ENCODE data around the gene CARS1. TPM values are rescaled to one million over a fixed set of nuclear protein-coding genes. Genes with fewer than 3 reads are reported as not detected.

Gene CARS1
- polyA plus RNA-seq, 1 of the 3 experiments (the other 2 are of a cell fraction), result 52.1 TPM

- Histone ChIP-seq H3K4me3 (ENCODE audit: low read depth in 2 of 2, low read length in 1 of 2) (no peak overlapping the region), H3K27me3 (ENCODE audit: insufficient read depth) (no peaks in the 10 kb centered on the region), H3K9me3 (no peaks in the 10 kb centered on the region), H3K79me2 (ENCODE audit: insufficient read depth) (peaks cover 69% of the 10 kb centered on the region; the same call in 1 of the 2 replicates), H3K9me2 (no peaks in the 10 kb centered on the region), H3K36me3 (replicated peaks in 1 of 2; ENCODE audit: control insufficient read depth in 1 of 2, insufficient read depth in 2 of 2, low read length in 1 of 2) (peaks cover 76 to 80% of the 10 kb centered on the region in 2 experiments), H3F3A (replicated peaks; ENCODE audit: insufficient read depth) (peaks cover 5% of the 10 kb centered on the region), H4K20me1 (ENCODE audit: insufficient read depth) (no peaks in the 10 kb centered on the region), H3K4me2 (no peak overlapping the region), H3K9ac (no peak overlapping the region), H3K4me1 (ENCODE audit: control insufficient read depth in 1 of 2, insufficient read depth in 2 of 2, low read depth in 1 of 2, low read length in 1 of 2) (no peaks in the 10 kb centered on the region), H2AFZ (ENCODE audit: low read depth) (no peak overlapping the region), H3K27ac (ENCODE audit: low read depth in 2 of 2, low read length in 1 of 2) (no peak overlapping the region)
- ChIA-PET CTCF (interaction anchor here (1.2 to 3.4 kb wide), 2 partner anchors 18 to 128 kb away, joined by 3 to 9 read pairs; no protein-coding TSS in a partner anchor), POLR2A (interaction anchor here (0.6 kb wide), 1 partner anchor 15 kb away, joined by 3 read pairs; no protein-coding TSS in a partner anchor)
- WGBS (ENCODE audit: low lambda C conversion rate), result 98% methylated on average over 7 of the region's 7 CpGs
- TF ChIP-seq SMC3 (IDR thresholded peaks at IDR 0.05; ENCODE audit: low read depth, low read length) (no peak), RXRA (IDR thresholded peaks at IDR 0.05; ENCODE audit: borderline replicate concordance, low read depth) (no peak), NRF1 (IDR thresholded peaks at IDR 0.05; ENCODE audit: low read depth, low read length) (no peak)
- no peak for DNase-seq
Observed at GRCh38 chr11:2963112-2963754, 94.0 kb downstream of the CARS1 start.

GRCh38 chr11:2961080-2961479 is 96.1 kb downstream of the CARS1 start:
- WGBS (ENCODE audit: low lambda C conversion rate), result 95% methylated on average over 5 of the region's 5 CpGs
- CTCF ChIA-PET, result interaction anchor here (1.1 to 3.4 kb wide), 5 partner anchors 14 to 429 kb away, joined by 3 to 10 read pairs (median 6); no protein-coding TSS in a partner anchor

More at GRCh38 chr11:2961080-2961479, 96.1 kb downstream of the CARS1 start:
- Histone ChIP-seq H3K27me3 (ENCODE audit: insufficient read depth) (no peaks in the 10 kb centered on the region), H3K79me2 (ENCODE audit: insufficient read depth) (peaks cover 57% of the 10 kb centered on the region; the same call in 1 of the 2 replicates), H2AFZ (ENCODE audit: low read depth) (no peak overlapping the region), H3K4me1 (ENCODE audit: control insufficient read depth in 1 of 2, insufficient read depth in 2 of 2, low read depth in 1 of 2, low read length in 1 of 2) (no peaks in the 10 kb centered on the region), H3K9me3 (no peaks in the 10 kb centered on the region), H3K9ac (no peak overlapping the region), H3K36me3 (replicated peaks in 1 of 2; ENCODE audit: control insufficient read depth in 1 of 2, insufficient read depth in 2 of 2, low read length in 1 of 2) (peaks cover 82 to 84% of the 10 kb centered on the region in 2 experiments), H3F3A (replicated peaks; ENCODE audit: insufficient read depth) (peaks cover 5% of the 10 kb centered on the region), H4K20me1 (ENCODE audit: insufficient read depth) (no peaks in the 10 kb centered on the region), H3K27ac (ENCODE audit: low read depth in 2 of 2, low read length in 1 of 2) (no peak overlapping the region), H3K4me3 (ENCODE audit: low read depth in 2 of 2, low read length in 1 of 2) (no peak overlapping the region), H3K4me2 (no peak overlapping the region), H3K9me2 (no peaks in the 10 kb centered on the region)
- TF ChIP-seq JUND (IDR thresholded peaks at IDR 0.05) (no peak), TAF1 (IDR thresholded peaks at IDR 0.05; ENCODE audit: borderline replicate concordance, low read depth, low read length) (no peak), EZH2phosphoT487 (IDR thresholded peaks at IDR 0.05; ENCODE audit: borderline replicate concordance, low read depth) (no peak), POLR2AphosphoS5 (IDR thresholded peaks at IDR 0.05; ENCODE audit: low read depth, low read length) (no peak), USF2 (IDR thresholded peaks at IDR 0.05; ENCODE audit: borderline replicate concordance, low read depth, low read length) (no peak), TEAD4 (IDR thresholded peaks at IDR 0.05; ENCODE audit: borderline replicate concordance, insufficient read depth) (no peak), NFIC (IDR thresholded peaks at IDR 0.05; ENCODE audit: borderline replicate concordance) (no peak), RXRA (IDR thresholded peaks at IDR 0.05; ENCODE audit: borderline replicate concordance, low read depth) (no peak), ZBTB33 (IDR thresholded peaks at IDR 0.05; ENCODE audit: borderline replicate concordance, low read depth) (no peak), MEF2A (IDR thresholded peaks at IDR 0.05; ENCODE audit: borderline replicate concordance, low read depth) (no peak), FOSL2 (IDR thresholded peaks at IDR 0.05; ENCODE audit: borderline replicate concordance, low read depth) (no peak), YY1 (IDR thresholded peaks at IDR 0.05; ENCODE audit: low read depth) (no peak), GATA2 (CRISPR knock-in tag; IDR thresholded peaks at IDR 0.05) (no peak), TCF12 (IDR thresholded peaks at IDR 0.05) (no peak), CHD2 (IDR thresholded peaks at IDR 0.05; ENCODE audit: low read length, partially characterized antibody) (no peak)
- no peak for DNase-seq
- POLR2A ChIA-PET, result no interaction called here
